ENCODE results near the gene APOL3.
"Not testable (repeated sequence)": the region's sequence is repeated elsewhere in the genome, so short reads cannot be mapped to it uniquely, and the experiment has no call there.

APOL3 gene

DNA sequence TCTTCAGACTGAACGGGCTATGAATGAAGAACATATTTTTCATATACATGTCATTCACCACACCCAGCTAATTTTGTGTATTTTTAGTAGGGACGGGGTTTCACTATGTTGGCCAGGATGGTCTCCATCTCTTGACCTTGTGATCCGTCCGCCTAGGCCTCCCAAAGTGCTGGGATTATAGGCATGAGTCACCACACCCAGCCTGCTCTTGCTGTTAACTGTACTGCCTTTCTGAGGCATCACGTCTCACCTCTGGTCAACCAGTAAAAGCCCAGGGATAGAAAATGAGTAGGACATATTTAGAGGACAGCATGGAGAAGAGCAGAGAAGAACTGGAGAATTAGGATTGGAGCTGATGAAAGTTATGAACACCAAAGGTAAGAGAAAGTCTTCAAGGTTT, 55.6 kb downstream of the APOL3 start:
- no peaks in the 10 kb centered on the region for H3K4me1 ChIP-seq (ENCODE audit: control insufficient read depth, insufficient read depth, low read length, poor library complexity, severe bottlenecking)
- H3K9me3 ChIP-seq (ENCODE audit: control insufficient read depth, low read length), result no peaks in the 10 kb centered on the region
- no peaks in the 10 kb centered on the region for H3K36me3 ChIP-seq (ENCODE audit: control insufficient read depth, insufficient read depth, low read length)
- DNase-seq, result no peak
- H3K27me3 ChIP-seq (replicated peaks; ENCODE audit: control insufficient read depth, insufficient read depth, low read length, poor library complexity, severe bottlenecking), result no peaks in the 10 kb centered on the region
- no peak overlapping the region for H3K4me3 ChIP-seq (ENCODE audit: insufficient read depth, low read depth, low read length, poor library complexity, severe bottlenecking)
- H3K27ac ChIP-seq (ENCODE audit: insufficient read depth, low read length, poor library complexity, severe bottlenecking), result no peak overlapping the region

- H3K27me3 ChIP-seq (replicated peaks; ENCODE audit: control insufficient read depth, insufficient read depth, low read length, poor library complexity, severe bottlenecking), result no peaks in the 10 kb centered on the region
- no peak overlapping the region for H3K4me3 ChIP-seq (ENCODE audit: insufficient read depth, low read depth, low read length, poor library complexity, severe bottlenecking)
- H3K36me3 ChIP-seq (ENCODE audit: control insufficient read depth, insufficient read depth, low read length), result no peaks in the 10 kb centered on the region
- H3K4me1 ChIP-seq (ENCODE audit: control insufficient read depth, insufficient read depth, low read length, poor library complexity, severe bottlenecking), result no peaks in the 10 kb centered on the region
- no peak for DNase-seq
- H3K9me3 ChIP-seq (ENCODE audit: control insufficient read depth, low read length), result no peaks in the 10 kb centered on the region
- H3K27ac ChIP-seq (ENCODE audit: insufficient read depth, low read length, poor library complexity, severe bottlenecking), result no peak overlapping the region
Measured at GRCh38 chr22:36104435-36104834, 56.1 kb downstream of the APOL3 start.

DNA sequence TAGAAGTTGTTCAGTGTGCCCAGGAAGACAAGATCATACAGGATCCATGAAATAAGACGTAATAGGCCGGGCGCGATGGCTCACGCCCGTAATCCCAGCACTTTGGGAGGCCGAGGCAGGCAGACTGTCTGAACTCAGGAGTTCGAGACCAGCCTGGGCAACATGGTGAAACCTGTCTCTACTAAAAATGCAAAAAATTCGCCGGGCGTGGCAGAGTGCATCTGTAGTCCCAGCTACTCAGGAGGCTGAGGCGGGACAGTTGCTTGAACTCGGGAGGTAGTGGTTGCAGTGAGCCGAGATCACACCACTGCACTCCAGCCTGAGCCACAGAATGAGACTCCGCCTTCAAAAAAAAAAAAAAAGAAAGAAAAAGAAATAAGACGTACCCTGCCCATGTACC, 56.7 kb downstream of the APOL3 start:
- no peaks in the 10 kb centered on the region for H3K9me3 ChIP-seq (ENCODE audit: control insufficient read depth, low read length)
- no peaks in the 10 kb centered on the region for H3K4me1 ChIP-seq (ENCODE audit: control insufficient read depth, insufficient read depth, low read length, poor library complexity, severe bottlenecking)
- DNase-seq, result no peak
- no peaks in the 10 kb centered on the region for H3K36me3 ChIP-seq (ENCODE audit: control insufficient read depth, insufficient read depth, low read length)
- no peak overlapping the region for H3K4me3 ChIP-seq (ENCODE audit: insufficient read depth, low read depth, low read length, poor library complexity, severe bottlenecking)
- H3K27ac ChIP-seq (ENCODE audit: insufficient read depth, low read length, poor library complexity, severe bottlenecking), result no peak overlapping the region
- H3K27me3 ChIP-seq (replicated peaks; ENCODE audit: control insufficient read depth, insufficient read depth, low read length, poor library complexity, severe bottlenecking), result no peaks in the 10 kb centered on the region

DNA sequence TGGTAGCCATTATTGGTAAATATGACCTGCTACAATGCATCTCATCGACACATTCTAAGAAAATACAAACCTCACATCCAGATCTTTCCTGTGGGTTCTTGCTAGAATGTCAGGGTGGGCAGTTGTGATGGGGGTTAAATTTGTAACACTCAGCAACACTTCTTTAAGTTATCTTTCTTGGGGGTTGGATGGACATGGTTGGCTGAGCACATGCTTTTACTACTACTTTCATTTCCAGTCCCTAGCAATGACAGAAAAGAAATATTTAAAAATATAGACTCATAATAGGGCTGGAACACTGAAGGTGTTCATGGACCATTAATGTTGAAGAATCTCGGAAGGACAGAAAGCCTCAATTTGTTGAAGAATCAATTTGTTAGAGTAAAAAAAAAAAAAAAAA, 57.6 kb downstream of the APOL3 start:
- H3K4me1 ChIP-seq (ENCODE audit: control insufficient read depth, insufficient read depth, low read length, poor library complexity, severe bottlenecking), result no peaks in the 10 kb centered on the region
- no peak for DNase-seq
- no peak overlapping the region for H3K4me3 ChIP-seq (ENCODE audit: insufficient read depth, low read depth, low read length, poor library complexity, severe bottlenecking)
- H3K27me3 ChIP-seq (replicated peaks; ENCODE audit: control insufficient read depth, insufficient read depth, low read length, poor library complexity, severe bottlenecking), result no peaks in the 10 kb centered on the region
- no peaks in the 10 kb centered on the region for H3K9me3 ChIP-seq (ENCODE audit: control insufficient read depth, low read length)
- H3K27ac ChIP-seq (ENCODE audit: insufficient read depth, low read length, poor library complexity, severe bottlenecking), result no peak overlapping the region
- no peaks in the 10 kb centered on the region for H3K36me3 ChIP-seq (ENCODE audit: control insufficient read depth, insufficient read depth, low read length)

DNA sequence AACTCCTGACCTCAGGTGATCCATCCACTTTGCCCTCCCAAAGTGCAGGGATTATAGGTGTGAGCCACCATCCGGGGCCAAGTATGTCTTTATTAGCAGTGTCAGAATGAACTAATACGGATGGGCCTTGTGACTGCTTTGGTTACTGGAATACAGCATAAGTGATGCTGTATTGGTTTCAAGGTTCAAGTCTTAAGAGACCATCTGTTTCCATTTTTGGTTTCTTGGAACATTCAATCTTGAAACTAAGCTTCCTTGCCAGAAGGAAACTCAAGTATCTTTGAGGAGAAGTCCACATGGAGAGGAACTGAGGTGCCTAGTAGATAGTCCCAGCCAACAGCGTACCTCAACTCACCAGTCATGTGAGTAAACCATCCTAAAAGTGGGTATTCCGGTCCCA, 58.8 kb downstream of the APOL3 start:
- no peaks in the 10 kb centered on the region for H3K9me3 ChIP-seq (ENCODE audit: control insufficient read depth, low read length)
- H3K4me1 ChIP-seq (ENCODE audit: control insufficient read depth, insufficient read depth, low read length, poor library complexity, severe bottlenecking), result no peaks in the 10 kb centered on the region
- H3K27me3 ChIP-seq (replicated peaks; ENCODE audit: control insufficient read depth, insufficient read depth, low read length, poor library complexity, severe bottlenecking), result no peaks in the 10 kb centered on the region
- H3K4me3 ChIP-seq (ENCODE audit: insufficient read depth, low read depth, low read length, poor library complexity, severe bottlenecking), result no peak overlapping the region
- H3K27ac ChIP-seq (ENCODE audit: insufficient read depth, low read length, poor library complexity, severe bottlenecking), result no peak overlapping the region
- DNase-seq, result no peak
- no peaks in the 10 kb centered on the region for H3K36me3 ChIP-seq (ENCODE audit: control insufficient read depth, insufficient read depth, low read length)

- not testable (repeated sequence) for H3K27me3 ChIP-seq (replicated peaks; ENCODE audit: control insufficient read depth, insufficient read depth, low read length, poor library complexity, severe bottlenecking); H3K4me3 ChIP-seq (ENCODE audit: insufficient read depth, low read depth, low read length, poor library complexity, severe bottlenecking); H3K36me3 ChIP-seq (ENCODE audit: control insufficient read depth, insufficient read depth, low read length); H3K27ac ChIP-seq (ENCODE audit: insufficient read depth, low read length, poor library complexity, severe bottlenecking); DNase-seq; H3K9me3 ChIP-seq (ENCODE audit: control insufficient read depth, low read length); H3K4me1 ChIP-seq (ENCODE audit: control insufficient read depth, insufficient read depth, low read length, poor library complexity, severe bottlenecking)
Measured at GRCh38 chr22:36100908-36101307, 59.6 kb downstream of the APOL3 start.

- Histone ChIP-seq H3K36me3 (ENCODE audit: control insufficient read depth, insufficient read depth, low read length) (no peaks in the 10 kb centered on the region), H3K4me1 (ENCODE audit: control insufficient read depth, insufficient read depth, low read length, poor library complexity, severe bottlenecking) (no peaks in the 10 kb centered on the region), H3K4me3 (ENCODE audit: insufficient read depth, low read depth, low read length, poor library complexity, severe bottlenecking) (no peak overlapping the region), H3K27me3 (replicated peaks; ENCODE audit: control insufficient read depth, insufficient read depth, low read length, poor library complexity, severe bottlenecking) (no peaks in the 10 kb centered on the region), H3K27ac (ENCODE audit: insufficient read depth, low read length, poor library complexity, severe bottlenecking) (no peak overlapping the region), H3K9me3 (ENCODE audit: control insufficient read depth, low read length) (no peaks in the 10 kb centered on the region)
- no peak for DNase-seq
Measured at GRCh38 chr22:36100134-36100824, 60.3 kb downstream of the APOL3 start.

DNA sequence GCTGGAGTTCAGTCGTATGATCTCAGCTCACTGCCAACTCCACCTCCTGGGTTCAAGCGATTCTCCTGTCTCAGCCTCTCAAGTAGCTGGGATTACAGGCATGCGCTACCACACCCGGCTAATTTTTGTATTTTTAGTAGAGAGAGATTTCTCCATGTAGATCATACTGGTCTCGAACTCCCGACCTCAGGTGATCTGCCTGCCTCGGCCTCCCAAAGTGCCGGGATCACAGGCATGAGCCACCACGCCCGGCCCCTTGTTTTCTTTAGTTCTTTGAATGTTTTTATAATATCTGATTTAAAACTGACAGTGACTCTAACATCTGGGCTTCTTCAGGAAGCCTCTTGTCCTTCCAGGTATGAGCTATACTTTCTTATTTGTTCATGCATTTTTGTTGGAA, 61.0 kb downstream of the APOL3 start:
- not testable (repeated sequence) for H3K36me3 ChIP-seq (ENCODE audit: control insufficient read depth, insufficient read depth, low read length); DNase-seq; H3K4me3 ChIP-seq (ENCODE audit: insufficient read depth, low read depth, low read length, poor library complexity, severe bottlenecking); H3K27me3 ChIP-seq (replicated peaks; ENCODE audit: control insufficient read depth, insufficient read depth, low read length, poor library complexity, severe bottlenecking); H3K9me3 ChIP-seq (ENCODE audit: control insufficient read depth, low read length); H3K4me1 ChIP-seq (ENCODE audit: control insufficient read depth, insufficient read depth, low read length, poor library complexity, severe bottlenecking); H3K27ac ChIP-seq (ENCODE audit: insufficient read depth, low read length, poor library complexity, severe bottlenecking)

GRCh38 chr22:36097880-36098279, 62.7 kb downstream of the APOL3 start:
- Histone ChIP-seq H3K9me3 (ENCODE audit: control insufficient read depth, low read length) (no peaks in the 10 kb centered on the region), H3K27ac (ENCODE audit: insufficient read depth, low read length, poor library complexity, severe bottlenecking) (no peak overlapping the region), H3K27me3 (replicated peaks; ENCODE audit: control insufficient read depth, insufficient read depth, low read length, poor library complexity, severe bottlenecking) (no peaks in the 10 kb centered on the region), H3K4me1 (ENCODE audit: control insufficient read depth, insufficient read depth, low read length, poor library complexity, severe bottlenecking) (no peaks in the 10 kb centered on the region), H3K4me3 (ENCODE audit: insufficient read depth, low read depth, low read length, poor library complexity, severe bottlenecking) (no peak overlapping the region), H3K36me3 (ENCODE audit: control insufficient read depth, insufficient read depth, low read length) (no peaks in the 10 kb centered on the region)
- no peak for DNase-seq

GRCh38 chr22:36090772-36091171, 69.8 kb downstream of the APOL3 start:
- not testable (repeated sequence) for H3K36me3 ChIP-seq (ENCODE audit: control insufficient read depth, insufficient read depth, low read length); H3K4me3 ChIP-seq (ENCODE audit: insufficient read depth, low read depth, low read length, poor library complexity, severe bottlenecking); H3K9me3 ChIP-seq (ENCODE audit: control insufficient read depth, low read length); DNase-seq; H3K27me3 ChIP-seq (replicated peaks; ENCODE audit: control insufficient read depth, insufficient read depth, low read length, poor library complexity, severe bottlenecking); H3K27ac ChIP-seq (ENCODE audit: insufficient read depth, low read length, poor library complexity, severe bottlenecking); H3K4me1 ChIP-seq (ENCODE audit: control insufficient read depth, insufficient read depth, low read length, poor library complexity, severe bottlenecking)

Measured in effector memory CD4-positive, alpha-beta T cell (primary cell).